Superior temporal gyrus (tissue), 1 donor: ENCODE measurements around the gene DRP2.
"Not testable (repeated sequence)": the region's sequence is repeated elsewhere in the genome, so short reads cannot be mapped to it uniquely, and the experiment has no call there.

Experiments
- DNase-seq: peaks from one replicate; pipeline ENCODE4 v3.0.0-alpha.2; 2016; ENCODE audit errors: extremely low spot score

DRP2 gene

GRCh38 chrX:101219116-101219863 is at the start of gene DRP2:
DRP2 (plus strand) TSS chrX:101219786; CDS start chrX:101231648, 11,862 bp downstream.
- no peak for DNase-seq

- no peak for DNase-seq
These were observed 47.6 kb upstream of the DRP2 start for GRCh38 chrX:101171883-101172400.

- no peak for DNase-seq
These were observed 43.1 kb upstream of the DRP2 start for GRCh38 chrX:101176439-101176838.

GRCh38 chrX:101184876-101185275 is 34.7 kb upstream of the DRP2 start:
- not testable (repeated sequence) for DNase-seq

GRCh38 chrX:101187961-101188360 is 31.6 kb upstream of the DRP2 start:
- DNase-seq = not testable (repeated sequence)

- no peak for DNase-seq
These were observed 28.9 kb upstream of the DRP2 start for GRCh38 chrX:101190736-101191135.

GRCh38 chrX:101191217-101191750 is 28.3 kb upstream of the DRP2 start:
- DNase-seq = no peak

GRCh38 chrX:101195442-101196173 is 24.0 kb upstream of the DRP2 start:
- DNase-seq = no peak

- DNase-seq = no peak
These were observed 15.7 kb upstream of the DRP2 start for GRCh38 chrX:101203761-101204351.

- DNase-seq = no peak
These were observed 13.1 kb upstream of the DRP2 start for GRCh38 chrX:101206471-101206870.

- peak; percentile 3 for DNase-seq
These were observed 11.3 kb upstream of the DRP2 start for GRCh38 chrX:101208152-101208905.

- DNase-seq = no peak
These were observed 9.0 kb upstream of the DRP2 start for GRCh38 chrX:101210630-101211029.

- DNase-seq = no peak
These were observed 1.9 kb upstream of the DRP2 start for GRCh38 chrX:101217689-101218088.

- DNase-seq = no peak
These were observed 319 bp downstream of the DRP2 start for GRCh38 chrX:101219864-101220346.

- DNase-seq = no peak
These were observed 1.2 kb downstream of the DRP2 start for GRCh38 chrX:101220662-101221260.

GRCh38 chrX:101223226-101223625 is 3.6 kb downstream of the DRP2 start:
- no peak for DNase-seq

GRCh38 chrX:101229170-101229569 is 9.6 kb downstream of the DRP2 start:
- no peak for DNase-seq

GRCh38 chrX:101230636-101231035 is 11.1 kb downstream of the DRP2 start:
- DNase-seq = no peak

- no peak for DNase-seq
These were observed 11.5 kb downstream of the DRP2 start for GRCh38 chrX:101231080-101231479.

- no peak for DNase-seq
These were observed 12.7 kb downstream of the DRP2 start for GRCh38 chrX:101232316-101232715.

GRCh38 chrX:101237041-101237440 is 17.5 kb downstream of the DRP2 start:
- no peak for DNase-seq
